ENCODE data around the gene TMEM132A. TPM values are rescaled to one million over a fixed set of nuclear protein-coding genes. Genes with fewer than 3 reads are reported as not detected.

TMEM132A gene
- total and polyA plus RNA-seq, 9 donors, result 2.9 to 34.1 (median 21.3) TPM

- TF ChIP-seq CTCF (IDR thresholded peaks at IDR 0.05), result no peak
- no peak for TF ChIP-seq EP300 (IDR thresholded peaks at IDR 0.05)
- no peak for TF ChIP-seq POLR2A (IDR thresholded peaks at IDR 0.05)
- intact Hi-C loops (cut with DNase I), result no loop called here
- Histone ChIP-seq H3K36me3 (no peaks in the 10 kb centered on the region), H3K27me3 (no peaks in the 10 kb centered on the region), H3K27ac (no peak overlapping the region), H3K4me1 (ENCODE audit: insufficient read depth) (peaks cover 8% of the 10 kb centered on the region), H3K4me3 (no peak overlapping the region), H3K9me3 (no peaks in the 10 kb centered on the region)
- no peak for DNase-seq
- WGBS, 3 donors, result 85 to 91% (median 87%) methylated on average over 11 of the region's 11 CpGs
Observed at GRCh38 chr11:60921259-60921658, 3.0 kb upstream of the TMEM132A start.

GRCh38 chr11:60921777-60922335 is 2.4 kb upstream of the TMEM132A start:
- Histone ChIP-seq H3K4me3 (no peak overlapping the region), H3K36me3 (no peaks in the 10 kb centered on the region), H3K4me1 (ENCODE audit: insufficient read depth) (peaks cover 8% of the 10 kb centered on the region), H3K27me3 (no peaks in the 10 kb centered on the region), H3K27ac (no peak overlapping the region), H3K9me3 (no peaks in the 10 kb centered on the region)
- TF ChIP-seq CTCF (IDR thresholded peaks at IDR 0.05), result no peak
- TF ChIP-seq POLR2A (IDR thresholded peaks at IDR 0.05), result no peak
- TF ChIP-seq EP300 (IDR thresholded peaks at IDR 0.05), result no peak
- intact Hi-C loops (cut with DNase I), result no loop called here
- WGBS, 3 donors, result 67 to 77% (median 71%) methylated on average over 20 to 23 of the region's 23 CpGs
- DNase-seq, result no peak

GRCh38 chr11:60922906-60923305 is 1.4 kb upstream of the TMEM132A start:
- H3K4me3 ChIP-seq, result no peak overlapping the region
- no peak for TF ChIP-seq POLR2A (IDR thresholded peaks at IDR 0.05)
- no peak for TF ChIP-seq EP300 (IDR thresholded peaks at IDR 0.05)
- TF ChIP-seq CTCF (IDR thresholded peaks at IDR 0.05), result no peak
- no peaks in the 10 kb centered on the region for H3K36me3 ChIP-seq
- intact Hi-C loops (cut with DNase I), result no loop called here
- 66 to 88% (median 80%) methylated on average over 6 of the region's 6 CpGs for WGBS, 3 donors
- H3K4me1 ChIP-seq (ENCODE audit: insufficient read depth), result peaks cover 8% of the 10 kb centered on the region
- H3K27me3 ChIP-seq, result no peaks in the 10 kb centered on the region
- no peak overlapping the region for H3K27ac ChIP-seq
- H3K9me3 ChIP-seq, result no peaks in the 10 kb centered on the region
- no peak for DNase-seq

- Histone ChIP-seq H3K27me3 (no peaks in the 10 kb centered on the region), H3K36me3 (no peaks in the 10 kb centered on the region), H3K4me3 (no peak overlapping the region), H3K27ac (no peak overlapping the region), H3K4me1 (ENCODE audit: insufficient read depth) (peaks cover 8% of the 10 kb centered on the region), H3K9me3 (no peaks in the 10 kb centered on the region)
- intact Hi-C loops (cut with DNase I), result no loop called here
- no peak for TF ChIP-seq POLR2A (IDR thresholded peaks at IDR 0.05)
- TF ChIP-seq EP300 (IDR thresholded peaks at IDR 0.05), result no peak
- no peak for TF ChIP-seq CTCF (IDR thresholded peaks at IDR 0.05)
- WGBS, 3 donors, result 56 to 67% (median 61%) methylated on average over 5 of the region's 5 CpGs
- DNase-seq, result no peak
Observed at GRCh38 chr11:60923326-60923725, 934 bp upstream of the TMEM132A start.

Data from ovary (tissue), 9 donors.